Osteoblast (primary cell): ENCODE data around the gene FAM184A. TPM values are rescaled to one million over a fixed set of nuclear protein-coding genes. Genes with fewer than 3 reads are reported as not detected.
"Not testable (repeated sequence)": the region's sequence is repeated elsewhere in the genome, so short reads cannot be mapped to it uniquely, and the experiment has no call there.

ENCODE experiments used
- DNase-seq: peaks from one replicate; pipeline ENCODE4 v3.0.0; 2011; ENCODE audit warnings: low spot score, mixed read lengths; ENCODE audit not compliant: insufficient read length; ENCODE audit errors: missing footprints
- H2AFZ ChIP-seq: 2 replicates; pipeline ENCODE4 v1.6.0; 2011; ENCODE audit warnings: mild to moderate bottlenecking, low read length
- H3K27ac ChIP-seq: 2 replicates; pipeline ENCODE4 v1.5.1; 2011; ENCODE audit warnings: mild to moderate bottlenecking, low read depth, low read length, moderate library complexity
- H3K27me3 ChIP-seq: 2 replicates; pipeline ENCODE4 v1.6.0; 2012; ENCODE audit warnings: mild to moderate bottlenecking, control low read depth, inconsistent platforms, low read length, moderate library complexity; ENCODE audit not compliant: insufficient read depth
- H3K36me3 ChIP-seq: 2 replicates; pipeline ENCODE4 v1.5.1; 2011; ENCODE audit warnings: mild to moderate bottlenecking, low read length, control low read depth, moderate library complexity; ENCODE audit not compliant: insufficient read depth
- H3K4me1 ChIP-seq: 2 replicates; pipeline ENCODE4 v1.5.1; 2011; ENCODE audit warnings: mild to moderate bottlenecking, low read length, control low read depth, moderate library complexity; ENCODE audit not compliant: insufficient read depth
- H3K4me2 ChIP-seq: 2 replicates; pipeline ENCODE4 v1.6.0; 2011; ENCODE audit warnings: mild to moderate bottlenecking, low read length; ENCODE audit not compliant: insufficient read depth
- H3K4me3 ChIP-seq: fragments of 200-600 bp; sonication (generic); 3 replicates; pipeline ENCODE4 v1.5.1; 2012; ENCODE audit warnings: mild to moderate bottlenecking, low read length, inconsistent platforms; ENCODE audit not compliant: insufficient read depth
- H3K79me2 ChIP-seq: 2 replicates; pipeline ENCODE4 v1.6.0; 2012; ENCODE audit warnings: mild to moderate bottlenecking, low read length, control low read depth, inconsistent platforms; ENCODE audit not compliant: insufficient read depth
- H3K9me3 ChIP-seq: 2 replicates; pipeline ENCODE4 v1.5.1; 2011; ENCODE audit warnings: low read depth, low read length, control low read depth
- H4K20me1 ChIP-seq: 2 replicates; pipeline ENCODE4 v1.6.0; 2012; ENCODE audit warnings: mild to moderate bottlenecking, low read length, control low read depth; ENCODE audit not compliant: insufficient read depth
- CTCF ChIP-seq: IDR thresholded peaks from 2 replicates; pipeline ENCODE4 v1.5.1; 2011; ENCODE audit warnings: mild to moderate bottlenecking, low read depth, low read length, moderate library complexity; ENCODE audit errors: extremely low read depth
- total RNA-seq: library from RNA; depleted of rRNA; stranded (reverse); fragments of >200 nt; gene quantifications from 2 replicates; pipeline ENCODE4 v1.2.3, GENCODE V29; 2012

FAM184A gene
- total RNA-seq, 1 donor: 0.36 TPM

- DNase-seq: peak; percentile 71
- no peak overlapping the region for H2AFZ ChIP-seq
- no peaks in the 10 kb centered on the region for H3K27me3 ChIP-seq
- H4K20me1 ChIP-seq: no peaks in the 10 kb centered on the region
- H3K27ac ChIP-seq: peak overlapping the region; percentile 53
- H3K9me3 ChIP-seq: no peaks in the 10 kb centered on the region
- no peaks in the 10 kb centered on the region for H3K36me3 ChIP-seq
- H3K4me2 ChIP-seq: peak overlapping the region; percentile 41
- no peak for TF ChIP-seq CTCF
- H3K4me1 ChIP-seq: peaks cover 8% of the 10 kb centered on the region
- H3K79me2 ChIP-seq: no peaks in the 10 kb centered on the region
- H3K4me3 ChIP-seq: no peak overlapping the region
Measured at GRCh38 chr6:119119989-119120388, 41.5 kb upstream of the FAM184A start.

- not testable (repeated sequence) for H3K4me2 ChIP-seq, H3K27ac ChIP-seq, H3K27me3 ChIP-seq, H3K36me3 ChIP-seq, H2AFZ ChIP-seq, DNase-seq, H4K20me1 ChIP-seq, H3K9me3 ChIP-seq, H3K79me2 ChIP-seq, H3K4me3 ChIP-seq, H3K4me1 ChIP-seq
Measured at GRCh38 chr6:119119062-119119461, 40.6 kb upstream of the FAM184A start.

GRCh38 chr6:119116712-119117281 is 38.3 kb upstream of the FAM184A start:
- TF ChIP-seq CTCF: peak; percentile 34
- no peaks in the 10 kb centered on the region for H3K27me3 ChIP-seq
- peaks cover 8% of the 10 kb centered on the region for H3K4me1 ChIP-seq
- no peak overlapping the region for H3K4me2 ChIP-seq
- no peaks in the 10 kb centered on the region for H3K9me3 ChIP-seq
- no peaks in the 10 kb centered on the region for H4K20me1 ChIP-seq
- peak; percentile 35 for DNase-seq
- no peak overlapping the region for H2AFZ ChIP-seq
- no peak overlapping the region for H3K4me3 ChIP-seq
- no peaks in the 10 kb centered on the region for H3K36me3 ChIP-seq
- no peak overlapping the region for H3K27ac ChIP-seq
- H3K79me2 ChIP-seq: no peaks in the 10 kb centered on the region

- H4K20me1 ChIP-seq: no peaks in the 10 kb centered on the region
- DNase-seq: no peak
- H3K36me3 ChIP-seq: no peaks in the 10 kb centered on the region
- no peak for TF ChIP-seq CTCF
- H2AFZ ChIP-seq: no peak overlapping the region
- no peaks in the 10 kb centered on the region for H3K27me3 ChIP-seq
- H3K4me1 ChIP-seq: peaks cover 6% of the 10 kb centered on the region
- no peak overlapping the region for H3K27ac ChIP-seq
- H3K4me2 ChIP-seq: no peak overlapping the region
- no peaks in the 10 kb centered on the region for H3K9me3 ChIP-seq
- H3K79me2 ChIP-seq: no peaks in the 10 kb centered on the region
- no peak overlapping the region for H3K4me3 ChIP-seq
Measured at GRCh38 chr6:119113961-119114360, 35.5 kb upstream of the FAM184A start.
